Measurements from ENCODE around the gene MLLT11.

MLLT11 gene

GRCh38 chr1:151060007-151060656, at the start of gene MLLT11:
Gene MLLT11, plus strand, starts transcription at chr1:151060397. Its CDS starts 6,828 bp downstream, at chr1:151067225.
- no peak for DNase-seq

GRCh38 chr1:151011154-151011850, 48.9 kb upstream of the MLLT11 start:
- no peak for DNase-seq

DNA sequence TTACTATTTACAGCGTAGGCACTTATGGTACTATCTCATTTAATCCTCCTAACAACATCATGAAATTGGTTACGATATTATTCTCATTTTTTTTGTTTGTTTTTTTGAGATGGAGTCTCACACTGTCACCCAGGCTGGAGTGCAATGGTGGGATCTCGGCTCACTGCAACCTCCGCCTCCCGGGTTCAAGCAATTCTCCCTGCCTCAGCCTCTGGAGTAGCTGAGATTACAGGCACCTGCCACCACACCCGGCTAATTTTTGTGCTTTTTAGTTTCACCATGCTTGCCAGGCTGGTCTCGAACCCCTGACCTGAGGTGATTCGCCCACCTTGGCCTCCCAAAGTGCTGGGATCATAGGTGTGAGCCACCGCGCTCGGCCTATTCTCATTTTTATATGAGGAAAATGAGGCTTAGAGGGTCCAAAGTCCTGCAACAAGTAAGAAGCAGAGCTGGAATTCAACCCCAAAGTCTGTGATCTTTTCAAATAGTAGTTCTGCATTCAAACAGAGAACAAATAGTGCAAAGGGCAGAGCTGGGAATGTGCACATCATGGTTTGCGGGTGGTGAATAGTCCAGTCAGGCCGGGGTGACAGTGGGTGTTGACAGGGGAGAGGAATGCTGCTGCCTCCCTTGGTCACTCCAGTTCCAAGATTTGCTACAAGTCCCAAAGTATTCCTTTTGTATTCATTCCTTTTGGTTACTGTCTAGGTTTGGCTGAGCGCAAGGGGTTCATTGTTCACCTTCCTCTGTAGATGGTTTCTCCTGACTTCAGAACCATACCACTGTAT, 47.3 kb upstream of the MLLT11 start:
- DNase-seq, result no peak

GRCh38 chr1:151013518-151013917, 46.7 kb upstream of the MLLT11 start:
- DNase-seq, result no peak

DNA sequence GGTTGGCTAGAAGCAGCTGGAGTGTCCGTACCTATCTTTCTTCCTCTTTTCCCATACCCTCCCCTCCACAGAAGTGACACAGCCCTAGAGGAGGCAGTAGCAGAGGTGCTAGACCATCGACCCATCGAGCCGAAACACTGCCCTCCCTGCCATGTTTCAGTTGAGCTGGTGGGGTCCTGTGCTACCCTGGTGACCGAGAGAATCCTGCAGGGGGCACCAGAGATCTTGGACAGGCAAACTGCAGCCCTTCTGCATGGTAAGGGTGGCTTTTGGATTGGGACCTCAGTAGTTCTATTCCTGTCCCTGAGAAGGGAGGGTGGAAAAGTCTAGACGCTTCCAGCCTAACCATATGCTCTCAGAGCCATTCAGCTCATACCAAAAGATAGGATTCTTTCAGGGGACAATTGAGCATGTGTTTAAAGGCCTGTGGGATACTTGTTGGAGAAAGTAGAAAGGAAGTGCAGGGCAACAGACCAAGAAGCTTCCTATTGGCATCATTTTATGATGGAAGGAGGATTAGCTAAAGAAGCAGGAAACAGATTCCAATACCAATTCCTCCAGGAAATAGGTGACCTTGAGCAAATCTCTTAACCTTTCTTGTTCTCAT, 35.6 kb upstream of the MLLT11 start:
- peak; percentile 74 for DNase-seq

- no peak for DNase-seq
Measured at GRCh38 chr1:151026460-151026859, 33.7 kb upstream of the MLLT11 start.

DNA sequence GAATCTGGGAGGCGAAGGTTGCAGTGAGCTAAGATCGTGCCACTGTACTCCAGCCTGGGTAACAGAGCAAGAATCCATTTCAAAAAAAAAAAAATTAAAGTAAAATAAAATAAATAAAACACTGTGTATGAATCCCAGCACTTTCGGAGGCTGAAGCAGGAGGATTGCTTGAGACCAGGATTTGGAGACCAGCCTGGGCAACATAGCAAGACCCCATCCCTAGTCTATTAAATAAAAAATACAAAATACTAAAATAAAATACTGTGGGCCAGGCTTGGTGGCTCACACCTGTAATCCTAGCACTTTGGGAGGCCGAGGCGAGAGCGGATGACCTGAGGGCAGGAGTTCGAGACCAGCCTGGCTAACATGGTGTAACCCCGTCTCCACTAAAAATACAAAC, 28.0 kb upstream of the MLLT11 start:
- DNase-seq, result no peak

GRCh38 chr1:151035167-151035566, 25.0 kb upstream of the MLLT11 start:
- DNase-seq, result no peak

- no peak for DNase-seq
Measured at GRCh38 chr1:151036356-151036755, 23.8 kb upstream of the MLLT11 start, which contains the start of gene BNIPL. Gene BNIPL, plus strand, starts transcription at chr1:151036586. Its CDS starts 140 bp downstream, at chr1:151036726.

DNA sequence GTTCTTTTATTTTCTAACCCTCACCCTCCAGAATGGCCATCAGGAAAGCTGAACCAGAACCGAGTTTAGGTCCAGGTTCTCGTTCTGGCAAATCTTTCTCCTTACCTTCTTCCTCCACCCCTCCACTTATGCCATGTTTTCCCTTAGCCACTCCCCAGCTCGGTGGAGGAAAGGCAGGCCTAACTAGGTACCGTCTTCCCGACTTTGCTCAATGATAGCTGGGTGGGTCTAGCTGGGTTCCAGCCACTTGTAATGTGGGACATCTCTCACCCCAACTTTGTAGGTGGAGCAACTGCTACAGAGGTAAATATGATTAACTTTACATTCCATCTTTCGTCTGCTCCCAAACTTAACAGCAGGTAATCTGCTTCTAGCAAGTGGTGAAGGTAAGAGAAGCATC, 23.2 kb upstream of the MLLT11 start:
- no peak for DNase-seq

DNA sequence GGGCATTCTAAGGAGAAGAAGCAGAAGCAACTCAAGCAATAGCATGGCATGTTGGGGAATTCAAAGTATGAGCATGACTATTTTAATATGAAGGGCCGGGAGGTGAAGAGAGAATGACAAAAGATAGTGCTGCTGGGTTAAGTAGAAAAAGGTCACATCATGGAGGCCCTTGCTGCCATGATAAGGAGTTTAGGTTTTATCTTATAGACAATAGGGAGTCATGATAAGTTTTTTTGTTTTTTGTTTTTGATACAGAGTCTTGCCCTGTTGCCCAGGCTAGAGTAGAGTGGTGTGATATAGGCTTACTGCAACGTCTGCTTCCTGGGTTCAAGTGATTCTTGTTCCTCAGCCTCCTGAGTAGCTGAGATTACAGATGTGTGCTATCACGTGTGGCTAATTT, 20.7 kb upstream of the MLLT11 start:
- no peak for DNase-seq

- no peak for DNase-seq
Measured at GRCh38 chr1:151043163-151043562, 17.0 kb upstream of the MLLT11 start.

- peak; percentile 48 for DNase-seq
Measured at GRCh38 chr1:151047591-151047924, 12.6 kb upstream of the MLLT11 start, which contains the start of gene C1orf56. Gene C1orf56, plus strand, starts transcription at chr1:151047751. Its CDS starts 97 bp downstream, at chr1:151047848.

DNA sequence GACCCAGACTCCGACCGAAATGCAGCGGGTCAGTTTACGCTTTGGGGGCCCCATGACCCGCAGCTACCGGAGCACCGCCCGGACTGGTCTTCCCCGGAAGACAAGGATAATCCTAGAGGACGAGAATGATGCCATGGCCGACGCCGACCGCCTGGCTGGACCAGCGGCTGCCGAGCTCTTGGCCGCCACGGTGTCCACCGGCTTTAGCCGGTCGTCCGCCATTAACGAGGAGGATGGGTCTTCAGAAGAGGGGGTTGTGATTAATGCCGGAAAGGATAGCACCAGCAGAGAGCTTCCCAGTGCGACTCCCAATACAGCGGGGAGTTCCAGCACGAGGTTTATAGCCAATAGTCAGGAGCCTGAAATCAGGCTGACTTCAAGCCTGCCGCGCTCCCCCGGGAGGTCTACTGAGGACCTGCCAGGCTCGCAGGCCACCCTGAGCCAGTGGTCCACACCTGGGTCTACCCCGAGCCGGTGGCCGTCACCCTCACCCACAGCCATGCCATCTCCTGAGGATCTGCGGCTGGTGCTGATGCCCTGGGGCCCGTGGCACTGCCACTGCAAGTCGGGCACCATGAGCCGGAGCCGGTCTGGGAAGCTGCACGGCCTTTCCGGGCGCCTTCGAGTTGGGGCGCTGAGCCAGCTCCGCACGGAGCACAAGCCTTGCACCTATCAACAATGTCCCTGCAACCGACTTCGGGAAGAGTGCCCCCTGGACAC, 12.1 kb upstream of the MLLT11 start:
- DNase-seq, result no peak

GRCh38 chr1:151048645-151049032, 11.6 kb upstream of the MLLT11 start:
- peak; percentile 47 for DNase-seq

DNA sequence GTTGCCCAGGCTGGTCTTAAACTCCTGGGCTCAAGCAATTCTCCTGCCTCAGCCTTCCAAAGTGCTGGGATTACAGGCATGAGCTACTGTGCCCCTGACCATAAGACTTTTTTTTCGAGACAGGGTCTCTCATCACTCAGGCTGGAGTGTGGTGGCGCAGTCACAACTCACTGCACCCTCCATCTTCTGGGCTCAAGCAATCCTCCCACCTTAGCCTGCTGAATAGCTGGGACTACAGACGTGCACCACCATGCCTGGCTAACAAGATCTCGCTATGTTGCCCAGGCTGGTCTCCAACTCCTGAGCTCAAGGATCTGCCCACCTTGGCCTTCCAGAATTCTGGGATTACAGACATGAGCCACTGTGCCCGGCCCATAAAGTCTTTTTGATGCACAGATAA, 10.7 kb upstream of the MLLT11 start:
- DNase-seq, result no peak

- no peak for DNase-seq
Measured at GRCh38 chr1:151050051-151050688, 10.0 kb upstream of the MLLT11 start.

DNA sequence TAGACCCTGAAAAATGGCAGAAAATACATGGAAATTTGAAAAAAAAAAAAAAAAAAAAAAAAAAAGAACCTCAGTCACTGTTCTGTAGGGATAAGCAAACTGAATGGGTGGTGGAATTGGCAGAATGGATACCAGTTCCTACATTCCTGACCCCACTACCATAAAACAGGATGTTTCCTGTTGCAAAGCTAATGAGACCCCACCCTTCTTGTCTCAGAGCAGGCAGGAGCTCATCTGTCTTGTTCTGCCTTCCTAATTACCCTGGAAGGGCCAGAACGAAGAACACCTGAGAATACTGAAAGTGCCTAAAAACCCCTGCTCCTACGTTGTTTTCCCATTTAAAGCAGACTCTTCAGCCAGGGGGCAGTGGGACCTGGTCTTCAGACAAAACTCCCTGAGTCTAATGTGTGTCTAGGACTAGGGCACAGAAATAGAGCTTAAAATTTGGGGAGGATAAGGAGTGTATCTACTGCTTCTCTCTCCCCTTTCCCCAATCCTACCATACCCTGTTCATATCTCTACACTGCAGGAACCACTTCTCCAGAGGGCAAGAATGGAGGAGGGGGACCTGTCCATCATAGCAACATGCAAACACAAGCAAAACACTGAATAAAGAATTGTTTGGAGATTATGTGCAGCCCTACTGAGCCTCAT, 8.7 kb upstream of the MLLT11 start:
- no peak for DNase-seq

- no peak for DNase-seq
Measured at GRCh38 chr1:151054971-151055547, 5.1 kb upstream of the MLLT11 start.

- DNase-seq, result no peak
Measured at GRCh38 chr1:151055581-151055980, 4.6 kb upstream of the MLLT11 start.

GRCh38 chr1:151056149-151056548, 4.0 kb upstream of the MLLT11 start:
- DNase-seq, result peak; percentile 16

All from activated effector memory CD4-positive, alpha-beta T cell treated with Interleukin-2 at 50 U/mL for 16 hours (primary cell).